Right lobe of liver (tissue), 4 donors: ENCODE data around the gene PTPDC1.

ENCODE experiments used
- POLR2A ChIP-seq: fragments of 450-650 bp; IDR thresholded peaks from one replicate; pipeline ENCODE4 v1.6.1; 2017; ENCODE audit warnings: antibody characterized with exemption, mild to moderate bottlenecking
- TF ChIP-seq, protein P1 (sequence below), 4 donors: fragments of 200-600 bp in 3 of 4; fragments of 450-650 bp in 1 of 4; IDR thresholded peaks; one replicate each; pipeline versions ENCODE4 v1.5.1 to v1.8.0; 2016 to 2022; ENCODE audit warnings: antibody characterized with exemption in 4 of 4, mild to moderate bottlenecking in 2 of 4
- donor health status: DM: no; HTN: no; CAD: no.
- donor health status: DM: no; HTN: no; CAD: no.
- donor health status: DM: no; HTN: yes; CAD: no.

DNA sequence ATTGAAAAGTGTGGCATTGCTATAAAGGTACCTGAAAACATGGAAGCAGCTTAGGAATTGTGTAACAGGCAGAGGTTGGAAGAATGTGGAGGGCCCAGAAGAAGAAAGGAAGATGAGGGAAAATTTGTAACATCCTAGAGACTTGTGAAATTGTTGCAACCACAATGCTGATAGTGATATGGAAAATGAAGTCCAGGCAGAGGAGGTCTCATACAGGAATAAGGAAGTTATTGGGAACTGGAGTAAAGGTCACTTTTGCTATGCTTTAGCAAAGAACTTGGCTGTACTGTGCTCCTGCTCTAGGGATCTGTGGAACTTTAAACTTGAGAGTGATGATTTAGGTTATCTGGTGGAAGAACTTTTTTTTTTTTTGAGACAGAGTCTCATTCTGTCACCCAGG is 43.5 kb downstream of the PTPDC1 start:
- TF ChIP-seq, protein P1, sequence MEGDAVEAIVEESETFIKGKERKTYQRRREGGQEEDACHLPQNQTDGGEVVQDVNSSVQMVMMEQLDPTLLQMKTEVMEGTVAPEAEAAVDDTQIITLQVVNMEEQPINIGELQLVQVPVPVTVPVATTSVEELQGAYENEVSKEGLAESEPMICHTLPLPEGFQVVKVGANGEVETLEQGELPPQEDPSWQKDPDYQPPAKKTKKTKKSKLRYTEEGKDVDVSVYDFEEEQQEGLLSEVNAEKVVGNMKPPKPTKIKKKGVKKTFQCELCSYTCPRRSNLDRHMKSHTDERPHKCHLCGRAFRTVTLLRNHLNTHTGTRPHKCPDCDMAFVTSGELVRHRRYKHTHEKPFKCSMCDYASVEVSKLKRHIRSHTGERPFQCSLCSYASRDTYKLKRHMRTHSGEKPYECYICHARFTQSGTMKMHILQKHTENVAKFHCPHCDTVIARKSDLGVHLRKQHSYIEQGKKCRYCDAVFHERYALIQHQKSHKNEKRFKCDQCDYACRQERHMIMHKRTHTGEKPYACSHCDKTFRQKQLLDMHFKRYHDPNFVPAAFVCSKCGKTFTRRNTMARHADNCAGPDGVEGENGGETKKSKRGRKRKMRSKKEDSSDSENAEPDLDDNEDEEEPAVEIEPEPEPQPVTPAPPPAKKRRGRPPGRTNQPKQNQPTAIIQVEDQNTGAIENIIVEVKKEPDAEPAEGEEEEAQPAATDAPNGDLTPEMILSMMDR (IDR thresholded peaks at IDR 0.05), result no peak
- no peak for TF ChIP-seq POLR2A
